ENCODE measurements around the gene MYF6. TPM values are rescaled to one million over a fixed set of nuclear protein-coding genes. Genes with fewer than 3 reads are reported as not detected.

Gene MYF6
- total and polyA plus RNA-seq, 9 of the 15 experiments (the other 6 are each of a cell fraction or from before 2014, with no cell fraction given): not detected

- TF ChIP-seq KLF1 (tag; IDR thresholded peaks at IDR 0.05) (no peak), ZNF316 (IDR thresholded peaks at IDR 0.05) (no peak), SETDB1 (IDR thresholded peaks at IDR 0.05; ENCODE audit: low read length) (no peak), FOS (IDR thresholded peaks at IDR 0.05; ENCODE audit: extremely low read depth, insufficient read length) (no peak)
Measured at GRCh38 chr12:80707830-80708258, 410 bp downstream of the MYF6 start (continued).

GRCh38 chr12:80708259-80708974, 983 bp downstream of the MYF6 start:
- no TSS peak for BruUV-seq (replicated peaks)

More at GRCh38 chr12:80708259-80708974, 983 bp downstream of the MYF6 start:
- FAIRE-seq (no peak), DNase-seq (ENCODE audit: extremely low read depth in 1 of 4, low spot score in 3 of 4) (no peak), ATAC-seq (no peak)
- WGBS (ENCODE audit: insufficient coverage, low coverage, missing lambda C conversion rate): 6% methylated on average over 34 of the region's 50 CpGs
- intact Hi-C loops (cut with micrococcal nuclease): no loop called here
- Histone ChIP-seq H3K9me3 (replicated peaks; ENCODE audit: control insufficient read depth, insufficient read depth, low read depth, low read length) (no peaks in the 10 kb centered on the region), H3K4me2 (ENCODE audit: insufficient read depth, low read length) (no peak overlapping the region), H3K27me3 (ENCODE audit: control insufficient read depth in 2 of 2, insufficient read depth in 2 of 2, low read length in 2 of 2) (no peaks in the 10 kb centered on the region), H4K20me1 (replicated peaks; ENCODE audit: control insufficient read depth, insufficient read depth, low read length) (no peaks in the 10 kb centered on the region), H3K9me1 (ENCODE audit: control insufficient read depth, insufficient read depth, low read length) (no peaks in the 10 kb centered on the region), H2AFZ (ENCODE audit: low read depth, low read length) (no peak overlapping the region), H3K79me2 (ENCODE audit: control insufficient read depth, insufficient read depth, low read length) (no peaks in the 10 kb centered on the region), H3K9ac (ENCODE audit: insufficient read depth in 1 of 2, low read depth in 2 of 2, low read length in 2 of 2) (no peak overlapping the region), H3K4me1 (replicated peaks in 1 of 2; ENCODE audit: control insufficient read depth in 2 of 2, insufficient read depth in 2 of 2, low read length in 2 of 2) (no peaks in the 10 kb centered on the region), H3K36me3 (ENCODE audit: control insufficient read depth, insufficient read depth, low read length) (no peaks in the 10 kb centered on the region), H3K27ac (ENCODE audit: extremely low read depth, low read depth, low read length) (no peak overlapping the region), H3K4me3 (no peak overlapping the region)
- ChIA-PET POLR2A (no interaction called here), CTCF (ENCODE audit: low intra/inter-chr PET ratio) (no interaction called here)
- in situ Hi-C loops (cut with MboI): no loop called here
- TF ChIP-seq DIDO1 (tag; IDR thresholded peaks at IDR 0.05; ENCODE audit: low read depth) (no peak), MBD2 (IDR thresholded peaks at IDR 0.05; ENCODE audit: borderline replicate concordance, low read depth) (no peak), SMARCA5 (IDR thresholded peaks at IDR 0.05) (no peak)
